Posterior vena cava (tissue), 2 donors: ENCODE results near the gene SRGAP2C. TPM values are rescaled to one million over a fixed set of nuclear protein-coding genes. Genes with fewer than 3 reads are reported as not detected.
A peak's percentile ranks its signal among the peaks of the same experiment; 100 is the strongest.
"Not testable (repeated sequence)": the region's sequence is repeated elsewhere in the genome, so short reads cannot be mapped to it uniquely, and the experiment has no call there.

Source experiments
- DNase-seq: peaks from one replicate; pipeline ENCODE4 v3.0.0-alpha.2; 2020; ENCODE audit warnings: low spot score
- intact Hi-C, 2 donors: fragments of 100-400 bp; cut with DNase I; formaldehyde crosslinking; loops; one replicate each; pipeline versions ENCODE4 v1.14.1 to v1.14.2; 2022 to 2023
- long read RNA-seq, 2 donors: library from polyadenylated mRNA; unstranded; transcript quantifications; one replicate each; pipeline ENCODE4 v2.0.0, GENCODE V29; 2020 to 2021
- total RNA-seq, 2 donors: library from RNA; stranded (reverse); fragmentation: NEBNext Ultra II Directional; extraction: Animal tissue kit (Norgen Biotek cat#: 25700); gene quantifications; one replicate each; pipeline ENCODE4 v1.2.1, GENCODE V29; 2021
- donor health status: DM: yes; HTN: yes; CAD: no.
- donor health status: DM: yes; HTN: yes; CAD: no.

Gene SRGAP2C
- total RNA-seq = 10 to 100 TPM; 28.3 to 29.3 TPM
- long read RNA-seq, donor 1, full-length matches to known transcripts = 2 of 9 reads
- long read RNA-seq, donor 1, partial matches to known transcripts = 4 of 9 reads
- long read RNA-seq, donor 1, other reads (novel, unspliced or antisense) = 3 of 9 reads
- long read RNA-seq, donor 2, partial matches to known transcripts = 3 of 3 reads
- long read RNA-seq, donor 2, other reads (novel, unspliced or antisense) = 0 of 3 reads

- DNase-seq = peak; percentile 96
- intact Hi-C loops = not testable (repeated sequence)
Observed at GRCh38 chr1:121184290-121185127, at the start of gene SRGAP2C, which contains the start of gene FAM72B. Gene SRGAP2C, plus strand, starts transcription at chr1:121184975. Its CDS starts 2,472 bp downstream, at chr1:121187447. Gene FAM72B, minus strand, starts transcription at chr1:121184340. Its CDS starts 851 bp downstream, at chr1:121183489.

GRCh38 chr1:121140393-121140792, 44.4 kb upstream of the SRGAP2C start:
- DNase-seq, intact Hi-C loops: not testable (repeated sequence)

- intact Hi-C loops, DNase-seq: not testable (repeated sequence)
Observed at GRCh38 chr1:121148489-121149190, 36.1 kb upstream of the SRGAP2C start.

GRCh38 chr1:121151294-121151693, 33.5 kb upstream of the SRGAP2C start:
- intact Hi-C loops, DNase-seq: not testable (repeated sequence)

GRCh38 chr1:121152788-121153187, 32.0 kb upstream of the SRGAP2C start:
- DNase-seq, intact Hi-C loops: not testable (repeated sequence)

GRCh38 chr1:121154811-121155210, 30.0 kb upstream of the SRGAP2C start:
- DNase-seq, intact Hi-C loops: not testable (repeated sequence)

GRCh38 chr1:121155671-121156358, 29.0 kb upstream of the SRGAP2C start:
- intact Hi-C loops, DNase-seq: not testable (repeated sequence)

GRCh38 chr1:121156958-121157603, 27.7 kb upstream of the SRGAP2C start:
- DNase-seq, intact Hi-C loops: not testable (repeated sequence)

GRCh38 chr1:121157609-121158008, 27.2 kb upstream of the SRGAP2C start:
- intact Hi-C loops, DNase-seq: not testable (repeated sequence)

GRCh38 chr1:121160118-121160517, 24.7 kb upstream of the SRGAP2C start:
- DNase-seq, intact Hi-C loops: not testable (repeated sequence)

- DNase-seq, intact Hi-C loops: not testable (repeated sequence)
Observed at GRCh38 chr1:121161199-121161901, 23.4 kb upstream of the SRGAP2C start.

- intact Hi-C loops, DNase-seq: not testable (repeated sequence)
Observed at GRCh38 chr1:121163850-121164757, 20.7 kb upstream of the SRGAP2C start.

GRCh38 chr1:121165296-121165695, 19.5 kb upstream of the SRGAP2C start:
- intact Hi-C loops, DNase-seq: not testable (repeated sequence)

GRCh38 chr1:121167225-121167738, 17.5 kb upstream of the SRGAP2C start:
- DNase-seq, intact Hi-C loops: not testable (repeated sequence)

GRCh38 chr1:121168152-121168668, 16.6 kb upstream of the SRGAP2C start:
- intact Hi-C loops, DNase-seq: not testable (repeated sequence)

GRCh38 chr1:121176649-121177048, 8.1 kb upstream of the SRGAP2C start:
- intact Hi-C loops, DNase-seq: not testable (repeated sequence)
